CD1c-positive myeloid dendritic cell (primary cell): ENCODE measurements around the gene NPTN.
"Not testable (repeated sequence)": the region's sequence is repeated elsewhere in the genome, so short reads cannot be mapped to it uniquely, and the experiment has no call there.

ENCODE experiments used
- DNase-seq: peaks from one replicate; pipeline ENCODE4 v3.0.0-alpha.2; 2016; ENCODE audit errors: extremely low spot score

Gene NPTN

GRCh38 chr15:73633111-73633990 is at the start of gene NPTN:
TSS of gene NPTN (minus strand) at chr15:73633389. CDS start at chr15:73633215, 174 bp downstream.
- DNase-seq: peak; percentile 99

GRCh38 chr15:73682600-73683090 is 49.5 kb upstream of the NPTN start:
- no peak for DNase-seq

- DNase-seq: no peak
Measured at GRCh38 chr15:73681856-73682599, 48.8 kb upstream of the NPTN start.

GRCh38 chr15:73681063-73681462 is 47.9 kb upstream of the NPTN start:
- DNase-seq: peak; percentile 43

GRCh38 chr15:73680549-73680948 is 47.4 kb upstream of the NPTN start:
- DNase-seq: peak; percentile 30

GRCh38 chr15:73679964-73680363 is 46.8 kb upstream of the NPTN start:
- no peak for DNase-seq

- DNase-seq: no peak
Measured at GRCh38 chr15:73679180-73679579, 46.0 kb upstream of the NPTN start.

- DNase-seq: no peak
Measured at GRCh38 chr15:73678498-73678897, 45.3 kb upstream of the NPTN start.

GRCh38 chr15:73677733-73678132 is 44.5 kb upstream of the NPTN start:
- DNase-seq: no peak

- peak; percentile 71 for DNase-seq
Measured at GRCh38 chr15:73677146-73677607, 44.0 kb upstream of the NPTN start.

- no peak for DNase-seq
Measured at GRCh38 chr15:73674587-73674986, 41.4 kb upstream of the NPTN start.

GRCh38 chr15:73660455-73660854 is 27.3 kb upstream of the NPTN start:
- DNase-seq: no peak

GRCh38 chr15:73658645-73659044 is 25.5 kb upstream of the NPTN start:
- DNase-seq: no peak

- DNase-seq: no peak
Measured at GRCh38 chr15:73655724-73656123, 22.5 kb upstream of the NPTN start.

- DNase-seq: no peak
Measured at GRCh38 chr15:73654659-73655058, 21.5 kb upstream of the NPTN start.

GRCh38 chr15:73650416-73651126 is 17.4 kb upstream of the NPTN start:
- no peak for DNase-seq

GRCh38 chr15:73648014-73648295 is 14.8 kb upstream of the NPTN start:
- no peak for DNase-seq

GRCh38 chr15:73647259-73648013 is 14.2 kb upstream of the NPTN start:
- DNase-seq: no peak

GRCh38 chr15:73639464-73639863 is 6.3 kb upstream of the NPTN start:
- DNase-seq: not testable (repeated sequence)

GRCh38 chr15:73637527-73637926 is 4.3 kb upstream of the NPTN start:
- DNase-seq: no peak

- no peak for DNase-seq
Measured at GRCh38 chr15:73633991-73634495, 854 bp upstream of the NPTN start.
